Stimulated activated CD8-positive, alpha-beta memory T cell treated with anti-CD3 and anti-CD28 coated beads, Interleukin-4, amount 100 ng/mL, for 1 hour (primary cell): ENCODE data around the gene PARM1.
"Not testable (repeated sequence)": the region's sequence is repeated elsewhere in the genome, so short reads cannot be mapped to it uniquely, and the experiment has no call there.

Experiments
- DNase-seq, 2 donors: peaks; one replicate each; pipeline ENCODE4 v3.0.0-alpha.2; 2020; ENCODE audit warnings: low read depth in 2 of 2, low spot score in 1 of 2

The PARM1 gene

GRCh38 chr4:74982546-74983252 is 49.8 kb downstream of the PARM1 start:
- DNase-seq = no peak

- DNase-seq = no peak
These were observed 50.3 kb downstream of the PARM1 start for GRCh38 chr4:74983253-74983635.

- no peak for DNase-seq
These were observed 57.5 kb downstream of the PARM1 start for GRCh38 chr4:74990276-74990875.

- not testable (repeated sequence) for DNase-seq
These were observed 61.5 kb downstream of the PARM1 start for GRCh38 chr4:74994436-74994835.

GRCh38 chr4:74996996-74997395 is 64.1 kb downstream of the PARM1 start:
- DNase-seq = no peak

GRCh38 chr4:74997948-74998729 is 65.2 kb downstream of the PARM1 start:
- DNase-seq = no peak

GRCh38 chr4:74999714-75000309 is 66.9 kb downstream of the PARM1 start:
- DNase-seq = no peak

- DNase-seq = no peak
These were observed 69.0 kb downstream of the PARM1 start for GRCh38 chr4:75001871-75002270.

- no peak for DNase-seq
These were observed 69.5 kb downstream of the PARM1 start for GRCh38 chr4:75002381-75002780.

GRCh38 chr4:75003979-75004378 is 71.1 kb downstream of the PARM1 start:
- DNase-seq = no peak

GRCh38 chr4:75004755-75005668 is 72.1 kb downstream of the PARM1 start:
- no peak for DNase-seq

- no peak for DNase-seq
These were observed 72.8 kb downstream of the PARM1 start for GRCh38 chr4:75005727-75006126.

- no peak for DNase-seq
These were observed 75.0 kb downstream of the PARM1 start for GRCh38 chr4:75007891-75008290.

GRCh38 chr4:75009138-75009537 is 76.2 kb downstream of the PARM1 start:
- DNase-seq = no peak

GRCh38 chr4:75011131-75011795 is 78.3 kb downstream of the PARM1 start:
- no peak for DNase-seq

GRCh38 chr4:75015627-75016026 is 82.7 kb downstream of the PARM1 start:
- no peak for DNase-seq

GRCh38 chr4:75016472-75016871 is 83.6 kb downstream of the PARM1 start:
- DNase-seq = no peak

- no peak for DNase-seq
These were observed 86.0 kb downstream of the PARM1 start for GRCh38 chr4:75018811-75019479.

GRCh38 chr4:75025431-75025830 is 92.5 kb downstream of the PARM1 start:
- DNase-seq = no peak
